ENCODE results near the gene XYLT1. TPM values are rescaled to one million over a fixed set of nuclear protein-coding genes. Genes with fewer than 3 reads are reported as not detected.

XYLT1 gene
- total and polyA plus RNA-seq, 9 of the 15 experiments (the other 6 are each of a cell fraction or from before 2014, with no cell fraction given), result 0.03 to 0.09 (median 0.08) TPM; not detected in 6

- TF ChIP-seq ZBTB9 (CRISPR knock-in tag; IDR thresholded peaks at IDR 0.05) (peak; percentile 92), ZBTB17 (CRISPR knock-in tag; IDR thresholded peaks at IDR 0.05) (peak; percentile 58; the same call in 1 of the 2 replicates), ZNF143 (CRISPR knock-in tag; IDR thresholded peaks at IDR 0.05) (no peak), PRMT5 (CRISPR knock-in tag; IDR thresholded peaks at IDR 0.05) (no peak), SMAD3 (CRISPR knock-in tag; conservative IDR thresholded peaks at IDR 0.05) (peak; percentile 93), XRCC4 (IDR thresholded peaks at IDR 0.05; ENCODE audit: extremely low read depth, insufficient read depth, insufficient read length) (no peak), SMARCC2 (IDR thresholded peaks at IDR 0.05; ENCODE audit: low read depth) (no peak), TAF7 (tag; IDR thresholded peaks at IDR 0.05) (peak; percentile 39; the same call in 1 of the 2 replicates), ZNF197 (CRISPR knock-in tag; IDR thresholded peaks at IDR 0.05; ENCODE audit: low read depth) (peak; percentile 96), ERF (CRISPR knock-in tag; IDR thresholded peaks at IDR 0.05) (peak; percentile 68; the same call in 1 of the 2 replicates), THRB (CRISPR knock-in tag; conservative IDR thresholded peaks at IDR 0.05) (peak; percentile 74; the same call in 1 of the 2 replicates), HMBOX1 (IDR thresholded peaks at IDR 0.05) (0 out of 2 replicates have a peak, but pooled peaks have one; percentile 15), ZNF76 (CRISPR knock-in tag; IDR thresholded peaks at IDR 0.05; ENCODE audit: borderline replicate concordance) (peak; percentile 66; the same call in 1 of the 2 replicates), SRF (CRISPR knock-in tag; IDR thresholded peaks at IDR 0.05) (peak in 1 of 2 experiments; percentile 45; a peak in 2 of 4 replicates), RCOR1 (IDR thresholded peaks at IDR 0.05; ENCODE audit: borderline replicate concordance in 1 of 2, low read depth in 2 of 2, low read length in 2 of 2) (no peak), ARID2 (IDR thresholded peaks at IDR 0.05) (no peak), NFXL1 (CRISPR knock-in tag; IDR thresholded peaks at IDR 0.05) (peak; percentile 92), FOSL1 (tag; conservative IDR thresholded peaks at IDR 0.05) (0 out of 2 replicates have a peak, but pooled peaks have one; percentile 28), ZNF133 (CRISPR knock-in tag; IDR thresholded peaks at IDR 0.05) (0 out of 2 replicates have a peak, but pooled peaks have one; percentile 33), CREB3 (tag; conservative IDR thresholded peaks at IDR 0.05; ENCODE audit: low read depth) (peak; percentile 98), FIP1L1 (IDR thresholded peaks at IDR 0.05; ENCODE audit: low read depth, low read length, poor library complexity, severe bottlenecking) (no peak), OTX1 (CRISPR knock-in tag; IDR thresholded peaks at IDR 0.05) (no peak), ZNF507 (tag; conservative IDR thresholded peaks at IDR 0.05) (0 out of 2 replicates have a peak, but pooled peaks have one; percentile 16), CBX1 (IDR thresholded peaks at IDR 0.05; ENCODE audit: low read depth) (no peak)
Observed at GRCh38 chr16:17082095-17082882, 388.5 kb downstream of the XYLT1 start (continued).

Data from K562 (cell line).